ENCODE results near the gene ACVR1. TPM values are rescaled to one million over a fixed set of nuclear protein-coding genes. Genes with fewer than 3 reads are reported as not detected.

The ACVR1 gene
- total and polyA plus RNA-seq, 2 donors (not counting 3 experiments of a cell fraction or from before 2014, with no cell fraction given): 24.8 to 33.6 TPM

GRCh38 chr2:157842106-157842879, 33.8 kb downstream of the ACVR1 start:
- H3K9me1 ChIP-seq (replicated peaks; ENCODE audit: control insufficient read depth, extremely low read depth, insufficient read depth, low read length): no peaks in the 10 kb centered on the region
- H3K36me3 ChIP-seq (ENCODE audit: control insufficient read depth in 2 of 2, extremely low read depth in 1 of 2, insufficient read depth in 2 of 2, low read length in 2 of 2): no peaks in the 10 kb centered on the region
- dilution Hi-C loops (cut with MboI; ENCODE audit: extremely low pct_ligation_motif_present, low sequenced_read_pairs) (no loop called here), intact Hi-C loops (cut with micrococcal nuclease) (no loop called here)
- H2AFZ ChIP-seq (ENCODE audit: low read depth, low read length): no peak overlapping the region
- FAIRE-seq: no peak
- H3K27me3 ChIP-seq (ENCODE audit: control insufficient read depth in 2 of 2, insufficient read depth in 2 of 2, low read length in 2 of 2): no peaks in the 10 kb centered on the region
- no peak for DNase-seq (ENCODE audit: low read depth, low spot score)
- no peak overlapping the region for H3K27ac ChIP-seq (ENCODE audit: insufficient read depth, low read depth, low read length)
- BruUV-seq (replicated peaks): no TSS peak
- no peak overlapping the region for H3K4me2 ChIP-seq (ENCODE audit: insufficient read depth, low read length)
- no peaks in the 10 kb centered on the region for H3K9me3 ChIP-seq (replicated peaks; ENCODE audit: control insufficient read depth, insufficient read depth, low read length)
- POLR2A ChIA-PET: no interaction called here
- CTCF ChIA-PET: no interaction called here
- no peak for TF ChIP-seq GATA2 (IDR thresholded peaks at IDR 0.05; ENCODE audit: insufficient read depth, insufficient read length, low read depth, low read length)
- TF ChIP-seq POLR2AphosphoS5 (IDR thresholded peaks at IDR 0.05; ENCODE audit: insufficient read depth, low read depth, low read length): no peak
- TF ChIP-seq MYC (IDR thresholded peaks at IDR 0.05; ENCODE audit: low read depth, low read length): no peak
- H3K79me2 ChIP-seq (ENCODE audit: control insufficient read depth, insufficient read depth, low read length): peaks cover 12% of the 10 kb centered on the region
- no peak overlapping the region for H3K9ac ChIP-seq (replicated peaks; ENCODE audit: extremely low read depth, insufficient read depth, low read length)
- peaks cover 30% of the 10 kb centered on the region for H3K4me1 ChIP-seq (ENCODE audit: control insufficient read depth, extremely low read depth, insufficient read depth, low read length)
- no peak overlapping the region for H3K4me3 ChIP-seq (replicated peaks in 1 of 3; ENCODE audit: insufficient read depth in 1 of 3, low read depth in 1 of 3, low read length in 3 of 3)
- H4K20me1 ChIP-seq (replicated peaks; ENCODE audit: control insufficient read depth, extremely low read depth, insufficient read depth, low read length): no peaks in the 10 kb centered on the region

- H3K9me1 ChIP-seq (replicated peaks; ENCODE audit: control insufficient read depth, extremely low read depth, insufficient read depth, low read length): no peaks in the 10 kb centered on the region
- TF ChIP-seq EZH2 (IDR thresholded peaks at IDR 0.05; ENCODE audit: borderline replicate concordance, low read depth, low read length, severe bottlenecking) (no peak), MAX (IDR thresholded peaks at IDR 0.05; ENCODE audit: insufficient read depth, insufficient read length) (no peak), POLR2A (IDR thresholded peaks at IDR 0.05; ENCODE audit: low read depth, low read length) (no peak), MYC (IDR thresholded peaks at IDR 0.05; ENCODE audit: low read depth, low read length) (no peak), POLR2AphosphoS5 (IDR thresholded peaks at IDR 0.05; ENCODE audit: insufficient read depth, low read depth, low read length) (no peak), GATA2 (IDR thresholded peaks at IDR 0.05; ENCODE audit: insufficient read depth, insufficient read length, low read depth, low read length) (no peak), JUN (IDR thresholded peaks at IDR 0.05; ENCODE audit: borderline replicate concordance, insufficient read depth, insufficient read length, low read depth) (no peak), CTCF (IDR thresholded peaks at IDR 0.05; ENCODE audit: extremely low read depth in 1 of 2, insufficient read depth in 1 of 2, low read depth in 1 of 2, low read length in 2 of 2) (no peak), FOS (IDR thresholded peaks at IDR 0.05; ENCODE audit: borderline replicate concordance, insufficient read depth, low read length) (no peak)
- FAIRE-seq (no peak), DNase-seq (ENCODE audit: low read depth, low spot score) (no peak)
- peaks cover 18% of the 10 kb centered on the region for H3K79me2 ChIP-seq (ENCODE audit: control insufficient read depth, insufficient read depth, low read length)
- intact Hi-C loops (cut with micrococcal nuclease) (no loop called here), dilution Hi-C loops (cut with MboI; ENCODE audit: extremely low pct_ligation_motif_present, low sequenced_read_pairs) (no loop called here)
- no peak overlapping the region for H3K4me3 ChIP-seq (replicated peaks in 1 of 3; ENCODE audit: insufficient read depth in 1 of 3, low read depth in 1 of 3, low read length in 3 of 3)
- ChIA-PET CTCF (interaction anchor here (1.0 kb wide), 1 partner anchor 25 kb away, joined by 3 read pairs; no protein-coding TSS in a partner anchor), POLR2A (no interaction called here)
- no TSS peak for BruUV-seq (replicated peaks)
- no peaks in the 10 kb centered on the region for H3K27me3 ChIP-seq (ENCODE audit: control insufficient read depth in 2 of 2, insufficient read depth in 2 of 2, low read length in 2 of 2)
- H3K36me3 ChIP-seq (ENCODE audit: control insufficient read depth in 2 of 2, extremely low read depth in 1 of 2, insufficient read depth in 2 of 2, low read length in 2 of 2): no peaks in the 10 kb centered on the region
- H2AFZ ChIP-seq (ENCODE audit: low read depth, low read length): no peak overlapping the region
- H3K4me2 ChIP-seq (ENCODE audit: insufficient read depth, low read length): no peak overlapping the region
- peaks cover 37% of the 10 kb centered on the region for H3K4me1 ChIP-seq (ENCODE audit: control insufficient read depth, extremely low read depth, insufficient read depth, low read length)
- no peak overlapping the region for H3K27ac ChIP-seq (ENCODE audit: insufficient read depth, low read depth, low read length)
- H3K9me3 ChIP-seq (replicated peaks; ENCODE audit: control insufficient read depth, insufficient read depth, low read length): no peaks in the 10 kb centered on the region
- H3K9ac ChIP-seq (replicated peaks; ENCODE audit: extremely low read depth, insufficient read depth, low read length): no peak overlapping the region
- H4K20me1 ChIP-seq (replicated peaks; ENCODE audit: control insufficient read depth, extremely low read depth, insufficient read depth, low read length): no peaks in the 10 kb centered on the region
These were observed 34.6 kb downstream of the ACVR1 start for GRCh38 chr2:157841485-157841884.

All from endothelial cell of umbilical vein (primary cell).